Esophagus (tissue), 2 donors: ENCODE data around the gene FMNL2. TPM values are rescaled to one million over a fixed set of nuclear protein-coding genes. Genes with fewer than 3 reads are reported as not detected.

Experiments
- H3K27ac ChIP-seq, 2 donors: one replicate each; pipeline ENCODE4 v1.5.1; 2013; ENCODE audit warnings: low read depth in 2 of 2, mild to moderate bottlenecking in 2 of 2, inconsistent platforms in 1 of 2, low read length in 1 of 2, moderate library complexity in 1 of 2
- H3K27me3 ChIP-seq, 2 donors: one replicate each; pipeline ENCODE4 v1.6.1; 2013; ENCODE audit warnings: low read length in 2 of 2, control low read depth in 1 of 2, mild to moderate bottlenecking in 1 of 2; ENCODE audit not compliant: insufficient read depth in 2 of 2, control insufficient read depth in 1 of 2
- H3K36me3 ChIP-seq, 2 donors: one replicate each; pipeline ENCODE4 v1.6.1; 2013; ENCODE audit warnings: low read length in 1 of 2; ENCODE audit not compliant: control insufficient read depth in 2 of 2, insufficient read depth in 2 of 2
- H3K4me1 ChIP-seq, 2 donors: one replicate each; pipeline ENCODE4 v1.6.1; 2013; ENCODE audit warnings: low read length in 1 of 2; ENCODE audit not compliant: control insufficient read depth in 2 of 2, insufficient read depth in 2 of 2
- H3K4me3 ChIP-seq, 2 donors: one replicate each; pipeline ENCODE4 v1.5.1; 2013; ENCODE audit warnings: low read length in 2 of 2, mild to moderate bottlenecking in 2 of 2, low read depth in 1 of 2, moderate library complexity in 1 of 2
- H3K9me3 ChIP-seq, 2 donors: one replicate each; pipeline ENCODE4 v1.6.1; 2013; ENCODE audit warnings: mild to moderate bottlenecking in 2 of 2, low read depth in 1 of 2, low read length in 1 of 2, moderate library complexity in 1 of 2; ENCODE audit not compliant: control insufficient read depth in 2 of 2, insufficient read depth in 1 of 2
- WGBS, 2 donors: extraction: QIAGEN DNeasy Blood & Tissue Kit; methylation state at CpG; one replicate each; pipeline ENCODE4 v1.1.7; 2013; 5-methylcytosine and 5-hydroxymethylcytosine counted together
- polyA plus RNA-seq, 2 donors: library from polyadenylated mRNA; stranded (reverse); fragments of 200-250 nt; gene quantifications; one replicate each; pipeline ENCODE4 v1.2.3, GENCODE V29; 2013
- donor health status: healthy with polysubstance abuse.
- donor health status: Bipolar disorder and iron deficiency.

FMNL2 gene
- polyA plus RNA-seq, 2 donors = 4.2 to 5.3 TPM

GRCh38 chr2:152406119-152406835, 71.3 kb downstream of the FMNL2 start:
- peaks cover 0 to 3% of the 10 kb centered on the region in 2 donors for H3K4me1 ChIP-seq
- no peaks in the 10 kb centered on the region for H3K9me3 ChIP-seq
- H3K27ac ChIP-seq = no peak overlapping the region
- H3K27me3 ChIP-seq = no peaks in the 10 kb centered on the region
- H3K36me3 ChIP-seq = no peaks in the 10 kb centered on the region
- 33 to 42% methylated on average over 2 of the region's 2 CpGs for WGBS, 2 donors
- no peak overlapping the region for H3K4me3 ChIP-seq

- no peak overlapping the region for H3K27ac ChIP-seq
These were observed 71.8 kb downstream of the FMNL2 start for GRCh38 chr2:152406836-152407161.

GRCh38 chr2:152407204-152407721, 72.3 kb downstream of the FMNL2 start:
- H3K27ac ChIP-seq = no peak overlapping the region
- no peaks in the 10 kb centered on the region for H3K9me3 ChIP-seq
- H3K36me3 ChIP-seq = no peaks in the 10 kb centered on the region
- 26 to 37% methylated on average over 8 of the region's 8 CpGs for WGBS, 2 donors
- no peak overlapping the region for H3K4me3 ChIP-seq
- H3K4me1 ChIP-seq = peaks cover 0 to 3% of the 10 kb centered on the region in 2 donors
- H3K27me3 ChIP-seq = no peaks in the 10 kb centered on the region

More at GRCh38 chr2:152406836-152407161, 71.8 kb downstream of the FMNL2 start:
- Histone ChIP-seq H3K36me3 (no peaks in the 10 kb centered on the region), H3K4me3 (no peak overlapping the region), H3K27me3 (no peaks in the 10 kb centered on the region), H3K4me1 (peaks cover 0 to 3% of the 10 kb centered on the region in 2 donors), H3K9me3 (no peaks in the 10 kb centered on the region)
- 43 to 61% methylated on average over 2 of the region's 2 CpGs for WGBS, 2 donors

GRCh38 chr2:152407806-152408205, 72.8 kb downstream of the FMNL2 start:
- no peak overlapping the region for H3K27ac ChIP-seq
- 85 to 89% methylated on average over 1 of the region's 1 CpG for WGBS, 2 donors
- H3K4me1 ChIP-seq = peaks cover 0 to 3% of the 10 kb centered on the region in 2 donors
- no peaks in the 10 kb centered on the region for H3K36me3 ChIP-seq
- no peaks in the 10 kb centered on the region for H3K9me3 ChIP-seq
- H3K27me3 ChIP-seq = no peaks in the 10 kb centered on the region
- H3K4me3 ChIP-seq = no peak overlapping the region

- Histone ChIP-seq H3K36me3 (no peaks in the 10 kb centered on the region), H3K4me1 (peaks cover 0 to 3% of the 10 kb centered on the region in 2 donors), H3K9me3 (no peaks in the 10 kb centered on the region), H3K27ac (no peak overlapping the region), H3K27me3 (no peaks in the 10 kb centered on the region), H3K4me3 (no peak overlapping the region)
- WGBS, 2 donors = 94 to 96% methylated on average over 3 of the region's 3 CpGs
These were observed 73.3 kb downstream of the FMNL2 start for GRCh38 chr2:152408254-152408653.

- Histone ChIP-seq H3K4me1 (peaks cover 0 to 3% of the 10 kb centered on the region in 2 donors), H3K9me3 (no peaks in the 10 kb centered on the region), H3K27ac (no peak overlapping the region), H3K4me3 (no peak overlapping the region), H3K36me3 (peaks cover 0 to 3% of the 10 kb centered on the region in 2 donors), H3K27me3 (no peaks in the 10 kb centered on the region)
- WGBS, 2 donors = 92 to 95% methylated on average over 6 of the region's 6 CpGs
These were observed 74.6 kb downstream of the FMNL2 start for GRCh38 chr2:152409386-152410164.

GRCh38 chr2:152410165-152410597, 75.2 kb downstream of the FMNL2 start:
- Histone ChIP-seq H3K27ac (no peak overlapping the region), H3K9me3 (no peaks in the 10 kb centered on the region), H3K4me3 (no peak overlapping the region), H3K27me3 (no peaks in the 10 kb centered on the region), H3K4me1 (peaks cover 0 to 3% of the 10 kb centered on the region in 2 donors), H3K36me3 (peaks cover 0 to 3% of the 10 kb centered on the region in 2 donors)
- 93 to 95% methylated on average over 2 of the region's 2 CpGs for WGBS, 2 donors

GRCh38 chr2:152411154-152411553, 76.2 kb downstream of the FMNL2 start:
- Histone ChIP-seq H3K9me3 (no peaks in the 10 kb centered on the region), H3K27me3 (no peaks in the 10 kb centered on the region), H3K27ac (no peak overlapping the region), H3K36me3 (peaks cover 0 to 3% of the 10 kb centered on the region in 2 donors), H3K4me1 (peaks cover 0 to 3% of the 10 kb centered on the region in 2 donors), H3K4me3 (no peak overlapping the region)

- no peak overlapping the region for H3K27ac ChIP-seq
- H3K36me3 ChIP-seq = peaks cover 0 to 3% of the 10 kb centered on the region in 2 donors
- WGBS, 2 donors = 88 to 93% methylated on average over 3 of the region's 3 CpGs
- H3K4me3 ChIP-seq = no peak overlapping the region
- no peaks in the 10 kb centered on the region for H3K27me3 ChIP-seq
- H3K4me1 ChIP-seq = peaks cover 0 to 3% of the 10 kb centered on the region in 2 donors
- no peaks in the 10 kb centered on the region for H3K9me3 ChIP-seq
These were observed 78.5 kb downstream of the FMNL2 start for GRCh38 chr2:152413228-152414030.
